K562 (cell line): ENCODE measurements around the gene MCM9. TPM values are rescaled to one million over a fixed set of nuclear protein-coding genes. Genes with fewer than 3 reads are reported as not detected.
A peak's percentile ranks its signal among the peaks of the same experiment; 100 is the strongest.

Experiments
- ESRRB ChIP-seq: fragments of 250-450 bp; sonication (Bioruptor Pico); IDR thresholded peaks from 2 replicates; pipeline ENCODE4 v1.5.0; 2020; ENCODE audit warnings: mild to moderate bottlenecking, moderate library complexity, borderline replicate concordance
- ETV6 ChIP-seq, 3 experiments: fragments of 150-350 bp in 1 of 3; sonication (generic) in 1 of 3; formaldehyde crosslinking in 1 of 3; IDR thresholded peaks; 2 replicates each; pipeline versions ENCODE4 v1.6.1 to v1.8.0; 2014 to 2022; ENCODE audit warnings: borderline replicate concordance in 2 of 3, low read depth in 2 of 3, antibody characterized with exemption in 1 of 3, low read length in 1 of 3, mild to moderate bottlenecking in 1 of 3, missing genetic modification reagents in 1 of 3
- FOS ChIP-seq: IDR thresholded peaks from 3 replicates; pipeline ENCODE4 v1.6.1; 2011; ENCODE audit not compliant: insufficient read length; ENCODE audit errors: extremely low read depth
- HCFC1 ChIP-seq: IDR thresholded peaks from 2 replicates; pipeline ENCODE4 v1.6.1; 2012; ENCODE audit warnings: low read depth, low read length, improper control_type of control experiment
- JUND ChIP-seq, 2 experiments: IDR thresholded peaks; 2 replicates in 1 of 2; 3 replicates in 1 of 2; pipeline ENCODE4 v1.6.1; 2011; ENCODE audit warnings: borderline replicate concordance in 2 of 2, low read depth in 2 of 2, low read length in 2 of 2, improper control_type of control experiment in 1 of 2, missing biosample characterization in 1 of 2, missing genetic modification characterization in 1 of 2, missing genetic modification reagents in 1 of 2
- RCOR1 ChIP-seq, 2 experiments: IDR thresholded peaks; 2 replicates each; pipeline ENCODE4 v1.6.1; 2012; ENCODE audit warnings: low read depth in 2 of 2, low read length in 2 of 2, borderline replicate concordance in 1 of 2, improper control_type of control experiment in 1 of 2
- TEAD1 ChIP-seq, 2 experiments: fragments of 450-650 bp in 1 of 2; sonication (generic) in 1 of 2; formaldehyde crosslinking; IDR thresholded peaks; 2 replicates each; pipeline versions ENCODE4 v1.4.0 to v1.8.0; 2020 to 2022; ENCODE audit warnings: mild to moderate bottlenecking in 2 of 2, missing genetic modification reagents in 1 of 2
- ZNF124 ChIP-seq: sonication (generic); formaldehyde crosslinking; IDR thresholded peaks from 2 replicates; pipeline ENCODE4 v1.8.1; 2022; ENCODE audit warnings: missing genetic modification reagents
- ZNF23 ChIP-seq: fragments of 250-450 bp; sonication (Bioruptor Pico); IDR thresholded peaks from 2 replicates; pipeline ENCODE4 v1.4.0; 2020; ENCODE audit warnings: mild to moderate bottlenecking
- ZNF551 ChIP-seq: fragments of 250-450 bp; sonication (Bioruptor Pico); IDR thresholded peaks from 2 replicates; pipeline ENCODE4 v1.5.0; 2021; ENCODE audit warnings: mild to moderate bottlenecking, moderate library complexity
- ZNF644 ChIP-seq: fragments of 200-800 bp; sonication (Bioruptor generic); IDR thresholded peaks from 2 replicates; pipeline ENCODE4 v1.6.1; 2016; ENCODE audit warnings: low read depth, missing genetic modification characterization, missing compliant biosample characterization
- polyA plus RNA-seq, 8 experiments: library from polyadenylated mRNA; depleted of rRNA in 4 of 8; stranded (reverse) in 5 of 8; unstranded in 3 of 8; fragments of >200 nt; fragmentation: Nextera tagmentation in 2 of 8; fragmentation: Illumina TruSeq in 1 of 8; extraction: Ambion mirVana in 2 of 8; extraction: Trizol in 1 of 8; gene quantifications; 2 replicates each; pipeline versions ENCODE4 v1.2.1 to v1.2.3, GENCODE V29; 2011 to 2014; ENCODE audit warnings: inconsistent platforms in 1 of 8, missing spikeins in 1 of 8
- total RNA-seq, 7 experiments: library from RNA; depleted of rRNA in 6 of 7; stranded (reverse); fragments of >200 nt in 6 of 7; fragmentation: Illumina TruSeq in 2 of 7; extraction: Trizol in 2 of 7; gene quantifications; 2 replicates each; pipeline versions ENCODE4 v1.2.1 to v1.2.3, GENCODE V29; 2011 to 2021; ENCODE audit warnings: low replicate concordance in 1 of 7
- TF ChIP-seq, protein P1 (sequence below): fragments of 250-450 bp; sonication (Bioruptor Pico); IDR thresholded peaks from 2 replicates; pipeline ENCODE4 v1.5.0; 2022; ENCODE audit warnings: mild to moderate bottlenecking
- TF ChIP-seq, protein P2 (sequence below): fragments of 450-650 bp; formaldehyde crosslinking; IDR thresholded peaks from 2 replicates; pipeline ENCODE4 v1.4.0; 2020; ENCODE audit warnings: mild to moderate bottlenecking, moderate library complexity
- TF ChIP-seq, protein P3 (sequence below), 2 experiments: fragments of 450-650 bp; formaldehyde crosslinking in 1 of 2; IDR thresholded peaks; 2 replicates each; pipeline versions ENCODE4 v1.4.0 to v1.6.1; 2014 to 2020; ENCODE audit warnings: mild to moderate bottlenecking in 2 of 2, borderline replicate concordance in 1 of 2, low read depth in 1 of 2

MCM9 gene
- total and polyA plus RNA-seq, 9 of the 15 experiments (the other 6 are each of a cell fraction or from before 2014, with no cell fraction given), result 4.8 to 16.7 (median 11.6) TPM

- TF ChIP-seq, protein P1, sequence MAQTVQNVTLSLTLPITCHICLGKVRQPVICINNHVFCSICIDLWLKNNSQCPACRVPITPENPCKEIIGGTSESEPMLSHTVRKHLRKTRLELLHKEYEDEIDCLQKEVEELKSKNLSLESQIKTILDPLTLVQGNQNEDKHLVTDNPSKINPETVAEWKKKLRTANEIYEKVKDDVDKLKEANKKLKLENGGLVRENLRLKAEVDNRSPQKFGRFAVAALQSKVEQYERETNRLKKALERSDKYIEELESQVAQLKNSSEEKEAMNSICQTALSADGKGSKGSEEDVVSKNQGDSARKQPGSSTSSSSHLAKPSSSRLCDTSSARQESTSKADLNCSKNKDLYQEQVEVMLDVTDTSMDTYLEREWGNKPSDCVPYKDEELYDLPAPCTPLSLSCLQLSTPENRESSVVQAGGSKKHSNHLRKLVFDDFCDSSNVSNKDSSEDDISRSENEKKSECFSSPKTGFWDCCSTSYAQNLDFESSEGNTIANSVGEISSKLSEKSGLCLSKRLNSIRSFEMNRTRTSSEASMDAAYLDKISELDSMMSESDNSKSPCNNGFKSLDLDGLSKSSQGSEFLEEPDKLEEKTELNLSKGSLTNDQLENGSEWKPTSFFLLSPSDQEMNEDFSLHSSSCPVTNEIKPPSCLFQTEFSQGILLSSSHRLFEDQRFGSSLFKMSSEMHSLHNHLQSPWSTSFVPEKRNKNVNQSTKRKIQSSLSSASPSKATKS (CRISPR knock-in tag), result no peak
- TF ChIP-seq, protein P2, sequence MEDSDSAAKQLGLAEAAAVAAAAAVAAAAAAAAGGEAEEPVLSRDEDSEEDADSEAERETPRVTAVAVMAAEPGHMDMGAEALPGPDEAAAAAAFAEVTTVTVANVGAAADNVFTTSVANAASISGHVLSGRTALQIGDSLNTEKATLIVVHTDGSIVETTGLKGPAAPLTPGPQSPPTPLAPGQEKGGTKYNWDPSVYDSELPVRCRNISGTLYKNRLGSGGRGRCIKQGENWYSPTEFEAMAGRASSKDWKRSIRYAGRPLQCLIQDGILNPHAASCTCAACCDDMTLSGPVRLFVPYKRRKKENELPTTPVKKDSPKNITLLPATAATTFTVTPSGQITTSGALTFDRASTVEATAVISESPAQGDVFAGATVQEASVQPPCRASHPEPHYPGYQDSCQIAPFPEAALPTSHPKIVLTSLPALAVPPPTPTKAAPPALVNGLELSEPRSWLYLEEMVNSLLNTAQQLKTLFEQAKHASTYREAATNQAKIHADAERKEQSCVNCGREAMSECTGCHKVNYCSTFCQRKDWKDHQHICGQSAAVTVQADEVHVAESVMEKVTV (CRISPR knock-in tag), result peak; percentile 68
- no peak for TF ChIP-seq ESRRB (CRISPR knock-in tag)
- no peak for TF ChIP-seq ZNF644 (tag)
- TF ChIP-seq JUND (IDR thresholded peaks at IDR 0.05; ENCODE audit: borderline replicate concordance, low read depth, low read length), result peak; percentile 46; the same call in 1 of the 2 replicates
- TF ChIP-seq JUND (tag; IDR thresholded peaks at IDR 0.05; ENCODE audit: borderline replicate concordance, low read depth, low read length), result peak; percentile 25; the same call in 1 of the 3 replicates
- no peak for TF ChIP-seq ZNF124
- TF ChIP-seq ZNF551 (CRISPR knock-in tag), result no peak
- TF ChIP-seq TEAD1 (CRISPR knock-in tag; IDR thresholded peaks at IDR 0.05), result no peak
- TF ChIP-seq HCFC1, result no peak
- TF ChIP-seq ZNF23 (CRISPR knock-in tag), result no peak
- TF ChIP-seq FOS, result no peak
- TF ChIP-seq, protein P3, sequence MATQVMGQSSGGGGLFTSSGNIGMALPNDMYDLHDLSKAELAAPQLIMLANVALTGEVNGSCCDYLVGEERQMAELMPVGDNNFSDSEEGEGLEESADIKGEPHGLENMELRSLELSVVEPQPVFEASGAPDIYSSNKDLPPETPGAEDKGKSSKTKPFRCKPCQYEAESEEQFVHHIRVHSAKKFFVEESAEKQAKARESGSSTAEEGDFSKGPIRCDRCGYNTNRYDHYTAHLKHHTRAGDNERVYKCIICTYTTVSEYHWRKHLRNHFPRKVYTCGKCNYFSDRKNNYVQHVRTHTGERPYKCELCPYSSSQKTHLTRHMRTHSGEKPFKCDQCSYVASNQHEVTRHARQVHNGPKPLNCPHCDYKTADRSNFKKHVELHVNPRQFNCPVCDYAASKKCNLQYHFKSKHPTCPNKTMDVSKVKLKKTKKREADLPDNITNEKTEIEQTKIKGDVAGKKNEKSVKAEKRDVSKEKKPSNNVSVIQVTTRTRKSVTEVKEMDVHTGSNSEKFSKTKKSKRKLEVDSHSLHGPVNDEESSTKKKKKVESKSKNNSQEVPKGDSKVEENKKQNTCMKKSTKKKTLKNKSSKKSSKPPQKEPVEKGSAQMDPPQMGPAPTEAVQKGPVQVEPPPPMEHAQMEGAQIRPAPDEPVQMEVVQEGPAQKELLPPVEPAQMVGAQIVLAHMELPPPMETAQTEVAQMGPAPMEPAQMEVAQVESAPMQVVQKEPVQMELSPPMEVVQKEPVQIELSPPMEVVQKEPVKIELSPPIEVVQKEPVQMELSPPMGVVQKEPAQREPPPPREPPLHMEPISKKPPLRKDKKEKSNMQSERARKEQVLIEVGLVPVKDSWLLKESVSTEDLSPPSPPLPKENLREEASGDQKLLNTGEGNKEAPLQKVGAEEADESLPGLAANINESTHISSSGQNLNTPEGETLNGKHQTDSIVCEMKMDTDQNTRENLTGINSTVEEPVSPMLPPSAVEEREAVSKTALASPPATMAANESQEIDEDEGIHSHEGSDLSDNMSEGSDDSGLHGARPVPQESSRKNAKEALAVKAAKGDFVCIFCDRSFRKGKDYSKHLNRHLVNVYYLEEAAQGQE (IDR thresholded peaks at IDR 0.05; ENCODE audit: borderline replicate concordance), result peak; percentile 70
- TF ChIP-seq, protein P3 (CRISPR knock-in tag; IDR thresholded peaks at IDR 0.05; ENCODE audit: low read depth), result no peak
- no peak for TF ChIP-seq RCOR1 (IDR thresholded peaks at IDR 0.05; ENCODE audit: borderline replicate concordance in 1 of 2, low read depth in 2 of 2, low read length in 2 of 2)
- no peak for TF ChIP-seq ETV6 (IDR thresholded peaks at IDR 0.05; ENCODE audit: borderline replicate concordance in 1 of 2, low read depth in 2 of 2, low read length in 1 of 2)
- TF ChIP-seq ETV6 (CRISPR knock-in tag; IDR thresholded peaks at IDR 0.05; ENCODE audit: borderline replicate concordance), result no peak
These were observed 134.4 kb downstream of the MCM9 start (continued) for GRCh38 chr6:118800394-118801071.
